Coronary artery (tissue), 2 donors: ENCODE data around the gene ACACA.

Source experiments
- DNase-seq: peaks from one replicate; pipeline ENCODE4 v3.0.0-alpha.2; 2017; ENCODE audit warnings: low spot score
- H3K27ac ChIP-seq, 2 donors: fragments of 200-600 bp; sonication (generic); one replicate each; pipeline ENCODE4 v1.5.1; 2016 to 2019
- H3K4me3 ChIP-seq: fragments of 200-600 bp; sonication (generic); 2 replicates; pipeline ENCODE4 v1.5.1; 2016; ENCODE audit warnings: mild to moderate bottlenecking, moderate library complexity
- CTCF ChIP-seq: fragments of 200-600 bp; sonication (generic); IDR thresholded peaks from one replicate; pipeline ENCODE4 v1.5.1; 2019; ENCODE audit warnings: antibody characterized with exemption

ACACA gene

DNA sequence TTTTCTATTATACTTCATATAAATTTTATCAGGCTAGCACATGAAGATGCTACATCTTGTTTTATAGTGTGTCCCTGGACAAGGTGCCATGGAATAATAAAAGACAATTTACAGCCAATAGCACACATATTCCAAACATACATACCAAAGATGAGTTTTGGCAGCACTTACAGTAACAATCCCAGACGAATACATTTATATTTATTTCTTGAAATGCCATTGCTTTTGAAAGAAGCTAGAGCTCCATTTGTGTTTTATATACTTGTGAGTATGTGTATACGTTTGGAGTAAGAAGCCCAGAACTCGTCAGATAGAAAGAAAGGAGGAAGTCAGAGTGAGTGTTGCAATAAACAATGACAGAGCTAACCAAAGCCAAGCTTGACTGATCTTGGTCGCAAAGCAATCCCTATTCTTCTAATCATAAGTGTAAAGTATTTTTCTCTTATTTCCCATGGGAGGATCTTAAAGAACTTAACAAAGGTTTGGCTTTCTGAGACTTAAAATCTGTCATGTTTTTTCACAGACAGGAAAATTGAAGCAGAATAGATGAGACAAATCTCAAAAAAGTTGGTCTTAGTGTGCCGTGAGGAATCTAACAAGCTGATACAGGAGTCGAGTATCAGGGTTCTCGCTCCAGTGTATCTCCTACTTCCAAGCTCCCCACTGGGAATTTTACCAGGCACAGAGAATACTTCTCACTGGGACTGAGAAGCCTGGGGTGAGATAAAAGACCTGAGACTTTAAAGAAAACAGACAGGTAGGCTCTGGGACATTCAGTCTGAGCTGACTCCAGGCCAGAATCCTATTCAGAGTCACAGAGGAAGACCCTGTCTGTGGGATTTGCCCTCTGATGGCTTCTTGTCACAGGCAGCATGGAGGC is 282.5 kb downstream of the ACACA start:
- H3K27ac ChIP-seq, result no peak overlapping the region
- H3K4me3 ChIP-seq, result no peak overlapping the region
- no peak for TF ChIP-seq CTCF
- DNase-seq, result no peak

- H3K4me3 ChIP-seq, result no peak overlapping the region
- no peak for TF ChIP-seq CTCF
- H3K27ac ChIP-seq, result no peak overlapping the region
- DNase-seq, result no peak
Observed at GRCh38 chr17:37123386-37123785, 283.2 kb downstream of the ACACA start.

DNA sequence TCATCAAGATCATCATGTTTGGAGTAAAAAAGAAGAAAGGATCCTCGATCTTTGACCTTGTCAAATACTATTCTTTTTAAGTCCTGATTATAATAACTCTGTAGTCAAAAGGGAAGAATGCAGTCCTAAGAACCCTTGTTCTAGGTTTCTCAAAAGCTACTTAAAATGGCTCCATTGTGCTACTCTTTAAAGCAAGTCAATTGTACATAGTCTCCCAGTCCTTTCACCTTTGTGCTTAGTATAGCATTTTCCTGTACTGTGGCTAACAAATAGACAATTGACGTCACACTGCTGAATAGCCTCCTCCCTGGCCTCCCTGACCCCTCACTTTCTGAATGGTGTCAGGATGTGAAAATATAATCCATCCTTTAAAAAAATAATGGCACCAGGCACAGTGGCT is 285.0 kb downstream of the ACACA start:
- no peak for DNase-seq
- no peak for TF ChIP-seq CTCF

GRCh38 chr17:37118366-37119137 is 288.1 kb downstream of the ACACA start:
- no peak for DNase-seq
- Histone ChIP-seq H3K27ac (no peak overlapping the region), H3K4me3 (no peak overlapping the region)
- TF ChIP-seq CTCF, result no peak

More for the DNA sequence above, 285.0 kb downstream of the ACACA start:
- no peak overlapping the region for H3K4me3 ChIP-seq
- no peak overlapping the region for H3K27ac ChIP-seq

DNA sequence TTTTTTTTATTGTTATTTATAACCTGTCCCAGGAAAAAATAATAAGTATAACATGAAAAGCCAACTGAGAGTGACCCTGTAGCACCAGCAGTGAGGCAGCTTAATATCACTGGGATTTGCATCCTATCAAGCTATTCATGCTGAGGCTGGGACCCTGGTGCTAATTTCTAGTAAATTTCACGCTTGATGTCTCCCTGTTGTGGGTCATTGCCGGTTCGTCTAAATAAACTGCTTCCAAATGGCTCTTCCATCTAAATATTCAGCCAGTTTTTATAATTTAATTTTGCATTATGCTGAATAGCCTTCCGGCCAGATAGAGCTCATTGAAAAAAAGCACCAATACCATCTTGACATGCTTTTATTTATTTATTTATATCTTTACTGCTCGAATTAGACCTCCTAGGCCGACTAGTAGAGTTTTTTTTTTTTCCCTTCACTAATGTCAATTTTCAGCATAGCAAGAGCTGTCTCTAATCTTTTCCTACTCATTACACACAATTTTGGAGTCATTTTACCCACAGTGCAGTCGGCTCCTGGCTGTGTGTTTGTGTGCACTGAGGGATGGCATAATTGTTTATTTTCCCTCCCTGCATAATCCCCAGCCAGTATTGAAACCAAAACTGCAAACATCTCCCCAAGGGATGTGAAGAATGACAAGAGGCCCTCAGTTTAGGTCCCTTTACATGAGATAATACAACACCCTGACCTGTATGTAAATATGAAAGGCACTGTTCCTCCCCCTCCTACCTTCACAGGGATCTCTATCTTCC is 289.1 kb downstream of the ACACA start:
- Histone ChIP-seq H3K4me3 (no peak overlapping the region), H3K27ac (no peak overlapping the region)
- no peak for TF ChIP-seq CTCF
- DNase-seq, result no peak

GRCh38 chr17:37116671-37117185 is 289.9 kb downstream of the ACACA start:
- Histone ChIP-seq H3K4me3 (no peak overlapping the region), H3K27ac (no peak overlapping the region)
- DNase-seq, result no peak
- no peak for TF ChIP-seq CTCF
